ENCODE results near the gene ATP9B. TPM values are rescaled to one million over a fixed set of nuclear protein-coding genes. Genes with fewer than 3 reads are reported as not detected.
"Not testable (repeated sequence)": the region's sequence is repeated elsewhere in the genome, so short reads cannot be mapped to it uniquely, and the experiment has no call there.

ATP9B gene
- total RNA-seq, 1 donor from 2014 or later: 39.7 TPM

GRCh38 chr18:79229431-79229830 lies 160.2 kb downstream of the ATP9B start:
- no peak for DNase-seq (ENCODE audit: low read depth)

GRCh38 chr18:79234438-79234837 lies 165.2 kb downstream of the ATP9B start:
- DNase-seq (ENCODE audit: low read depth): no peak

- peak; percentile 48 for DNase-seq (ENCODE audit: low read depth)
These were observed 170.4 kb downstream of the ATP9B start for GRCh38 chr18:79239631-79240030.

GRCh38 chr18:79241755-79242154 lies 172.6 kb downstream of the ATP9B start:
- no peak for DNase-seq (ENCODE audit: low read depth)

GRCh38 chr18:79242246-79242645 lies 173.1 kb downstream of the ATP9B start:
- DNase-seq (ENCODE audit: low read depth): peak; percentile 49

GRCh38 chr18:79245517-79246001 lies 176.4 kb downstream of the ATP9B start:
- DNase-seq (ENCODE audit: low read depth): no peak

- DNase-seq (ENCODE audit: low read depth): peak; percentile 50
These were observed 177.3 kb downstream of the ATP9B start for GRCh38 chr18:79246309-79247108.

GRCh38 chr18:79248495-79249060 lies 179.4 kb downstream of the ATP9B start:
- no peak for DNase-seq (ENCODE audit: low read depth)

- DNase-seq (ENCODE audit: low read depth): no peak
These were observed 181.2 kb downstream of the ATP9B start for GRCh38 chr18:79250301-79250981.

- DNase-seq (ENCODE audit: low read depth): peak; percentile 28
These were observed 181.8 kb downstream of the ATP9B start for GRCh38 chr18:79251021-79251420.

- no peak for DNase-seq (ENCODE audit: low read depth)
These were observed 183.9 kb downstream of the ATP9B start for GRCh38 chr18:79252904-79253633.

GRCh38 chr18:79257480-79257879 lies 188.3 kb downstream of the ATP9B start:
- no peak for DNase-seq (ENCODE audit: low read depth)

- DNase-seq (ENCODE audit: low read depth): no peak
These were observed 189.3 kb downstream of the ATP9B start for GRCh38 chr18:79258447-79258846.

GRCh38 chr18:79259218-79259617 lies 190.0 kb downstream of the ATP9B start:
- DNase-seq (ENCODE audit: low read depth): no peak

GRCh38 chr18:79260023-79260422 lies 190.8 kb downstream of the ATP9B start:
- no peak for DNase-seq (ENCODE audit: low read depth)

GRCh38 chr18:79260510-79260909 lies 191.3 kb downstream of the ATP9B start:
- no peak for DNase-seq (ENCODE audit: low read depth)

GRCh38 chr18:79265068-79265467 lies 195.9 kb downstream of the ATP9B start:
- DNase-seq (ENCODE audit: low read depth): not testable (repeated sequence)

GRCh38 chr18:79271812-79272211 lies 202.6 kb downstream of the ATP9B start:
- not testable (repeated sequence) for DNase-seq (ENCODE audit: low read depth)

- DNase-seq (ENCODE audit: low read depth): no peak
These were observed 203.7 kb downstream of the ATP9B start for GRCh38 chr18:79272916-79273315.

GRCh38 chr18:79274823-79275222 lies 205.6 kb downstream of the ATP9B start:
- DNase-seq (ENCODE audit: low read depth): no peak

GRCh38 chr18:79275461-79275860 lies 206.3 kb downstream of the ATP9B start:
- DNase-seq (ENCODE audit: low read depth): no peak

GRCh38 chr18:79275992-79276391 lies 206.8 kb downstream of the ATP9B start:
- no peak for DNase-seq (ENCODE audit: low read depth)
